ENCODE measurements around the gene NOX5.

DNA sequence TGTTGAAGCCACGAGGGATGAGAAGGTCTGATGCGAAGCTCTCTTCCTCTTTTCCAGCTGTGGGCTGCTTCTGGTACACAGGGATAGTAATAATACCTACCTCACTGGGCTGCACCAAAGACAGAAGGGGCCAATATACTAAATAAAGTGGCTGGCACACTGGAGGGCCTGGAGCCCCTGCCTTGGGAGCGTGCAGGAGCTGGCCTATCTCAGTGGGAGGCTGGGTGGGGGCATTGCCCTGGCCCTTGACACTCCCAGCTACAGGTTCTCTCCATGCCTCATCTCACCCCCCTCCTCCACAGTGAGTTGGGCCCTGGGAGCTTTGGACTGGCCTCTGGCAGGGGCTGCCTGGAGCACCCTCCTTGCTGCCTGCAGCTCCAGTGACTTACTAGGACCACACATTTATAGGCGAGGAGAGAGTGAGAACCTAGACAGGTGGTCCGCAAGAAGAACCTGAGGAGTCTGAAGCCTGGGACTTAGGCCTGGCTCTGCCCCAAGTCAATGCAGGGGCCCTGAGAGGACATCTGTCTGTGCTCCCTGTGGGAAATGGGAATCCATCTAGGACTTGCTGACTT, 1.6 kb downstream of the NOX5 start:
- TF ChIP-seq, protein P1, sequence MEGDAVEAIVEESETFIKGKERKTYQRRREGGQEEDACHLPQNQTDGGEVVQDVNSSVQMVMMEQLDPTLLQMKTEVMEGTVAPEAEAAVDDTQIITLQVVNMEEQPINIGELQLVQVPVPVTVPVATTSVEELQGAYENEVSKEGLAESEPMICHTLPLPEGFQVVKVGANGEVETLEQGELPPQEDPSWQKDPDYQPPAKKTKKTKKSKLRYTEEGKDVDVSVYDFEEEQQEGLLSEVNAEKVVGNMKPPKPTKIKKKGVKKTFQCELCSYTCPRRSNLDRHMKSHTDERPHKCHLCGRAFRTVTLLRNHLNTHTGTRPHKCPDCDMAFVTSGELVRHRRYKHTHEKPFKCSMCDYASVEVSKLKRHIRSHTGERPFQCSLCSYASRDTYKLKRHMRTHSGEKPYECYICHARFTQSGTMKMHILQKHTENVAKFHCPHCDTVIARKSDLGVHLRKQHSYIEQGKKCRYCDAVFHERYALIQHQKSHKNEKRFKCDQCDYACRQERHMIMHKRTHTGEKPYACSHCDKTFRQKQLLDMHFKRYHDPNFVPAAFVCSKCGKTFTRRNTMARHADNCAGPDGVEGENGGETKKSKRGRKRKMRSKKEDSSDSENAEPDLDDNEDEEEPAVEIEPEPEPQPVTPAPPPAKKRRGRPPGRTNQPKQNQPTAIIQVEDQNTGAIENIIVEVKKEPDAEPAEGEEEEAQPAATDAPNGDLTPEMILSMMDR (IDR thresholded peaks at IDR 0.05): no peak
- no peak for TF ChIP-seq EZH2 (IDR thresholded peaks at IDR 0.05; ENCODE audit: borderline replicate concordance, insufficient read depth, low read depth, low read length, poor library complexity, severe bottlenecking)
